Measurements from ENCODE around the gene ZNF512B.
A peak's percentile ranks its signal among the peaks of the same experiment; 100 is the strongest.
"Not testable (repeated sequence)": the region's sequence is repeated elsewhere in the genome, so short reads cannot be mapped to it uniquely, and the experiment has no call there.

ZNF512B gene

DNA sequence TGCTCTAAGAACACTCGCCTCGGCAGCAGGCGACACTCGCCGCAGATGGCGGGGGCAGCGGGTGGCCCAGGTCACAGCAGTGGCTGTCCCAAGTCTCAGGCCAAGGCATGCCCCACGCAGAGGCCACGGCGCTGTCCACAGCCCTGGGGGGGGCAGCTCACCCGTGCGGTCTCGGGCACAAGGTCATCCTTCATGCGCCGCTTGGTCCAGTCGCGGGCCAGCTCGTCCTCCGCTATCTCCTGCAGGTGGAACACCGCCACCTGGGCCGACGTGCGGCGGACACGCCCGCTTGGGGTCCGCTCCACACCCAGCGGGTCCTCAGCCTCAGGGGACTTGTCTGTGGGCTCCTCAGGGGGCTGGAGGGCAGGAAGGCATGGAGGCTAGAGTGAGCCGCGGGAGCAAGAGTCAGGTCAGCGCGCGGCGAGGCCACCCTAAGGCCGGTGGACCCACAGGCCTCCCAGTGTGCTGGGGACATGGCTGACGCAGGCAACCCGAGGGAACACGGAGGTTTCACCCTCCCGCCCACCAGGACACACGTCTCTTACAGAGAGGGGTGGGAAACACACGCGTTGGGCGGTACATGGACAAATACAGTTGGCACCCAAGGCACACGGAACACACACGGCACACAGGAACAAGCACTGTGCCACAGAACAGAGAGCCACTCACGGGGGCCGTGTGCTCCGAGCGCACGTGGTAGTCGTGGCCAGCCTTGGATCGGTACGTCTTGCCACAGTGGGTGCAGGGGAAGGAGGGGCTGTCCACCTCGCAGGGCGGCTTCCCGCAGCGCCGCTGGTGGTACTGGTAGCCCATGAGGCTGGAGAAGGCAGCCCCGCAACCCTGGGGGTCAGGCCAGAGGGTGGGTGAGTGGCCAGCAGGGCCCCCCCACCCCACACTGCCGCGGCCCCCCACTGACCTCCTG is 7.0 kb downstream of the ZNF512B start:
- no peak for DNase-seq

DNA sequence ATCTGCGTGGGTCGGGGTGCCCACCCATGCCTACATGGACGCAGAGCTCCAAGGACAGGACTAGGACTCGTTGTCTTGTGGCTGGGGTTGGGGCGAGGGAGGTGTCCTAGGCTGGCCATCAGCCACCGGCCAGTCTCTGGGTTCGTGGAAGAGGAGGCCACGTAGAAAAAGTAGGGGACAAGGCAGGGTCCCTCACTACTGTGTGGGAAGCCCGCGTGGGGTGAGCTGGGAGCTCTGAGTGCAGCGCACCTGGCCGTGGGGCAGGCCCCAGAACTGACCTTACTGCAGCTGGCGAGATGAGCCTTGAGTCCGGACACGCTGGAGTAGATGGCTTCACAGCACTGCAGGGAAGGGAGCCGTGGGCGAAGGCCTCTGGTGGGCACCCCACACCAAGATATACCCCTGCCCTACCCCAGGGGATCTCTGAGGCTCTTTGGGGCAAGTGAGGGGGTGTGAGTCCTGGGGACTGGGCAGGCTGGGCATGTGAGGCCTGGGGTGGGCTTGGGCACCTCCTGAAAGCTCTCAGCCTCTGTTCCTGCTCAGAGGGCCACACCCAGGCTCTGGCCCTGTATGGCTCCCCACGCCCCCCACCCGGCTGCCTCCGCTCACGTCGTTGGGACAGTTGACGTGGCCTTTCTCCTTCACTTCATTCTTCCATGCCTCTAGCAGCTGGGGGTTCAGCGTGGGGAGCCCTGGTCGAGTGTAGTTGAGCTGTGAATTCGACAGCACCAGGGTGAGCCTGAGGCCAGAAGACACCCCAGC is 7.9 kb downstream of the ZNF512B start:
- no peak for DNase-seq

DNA sequence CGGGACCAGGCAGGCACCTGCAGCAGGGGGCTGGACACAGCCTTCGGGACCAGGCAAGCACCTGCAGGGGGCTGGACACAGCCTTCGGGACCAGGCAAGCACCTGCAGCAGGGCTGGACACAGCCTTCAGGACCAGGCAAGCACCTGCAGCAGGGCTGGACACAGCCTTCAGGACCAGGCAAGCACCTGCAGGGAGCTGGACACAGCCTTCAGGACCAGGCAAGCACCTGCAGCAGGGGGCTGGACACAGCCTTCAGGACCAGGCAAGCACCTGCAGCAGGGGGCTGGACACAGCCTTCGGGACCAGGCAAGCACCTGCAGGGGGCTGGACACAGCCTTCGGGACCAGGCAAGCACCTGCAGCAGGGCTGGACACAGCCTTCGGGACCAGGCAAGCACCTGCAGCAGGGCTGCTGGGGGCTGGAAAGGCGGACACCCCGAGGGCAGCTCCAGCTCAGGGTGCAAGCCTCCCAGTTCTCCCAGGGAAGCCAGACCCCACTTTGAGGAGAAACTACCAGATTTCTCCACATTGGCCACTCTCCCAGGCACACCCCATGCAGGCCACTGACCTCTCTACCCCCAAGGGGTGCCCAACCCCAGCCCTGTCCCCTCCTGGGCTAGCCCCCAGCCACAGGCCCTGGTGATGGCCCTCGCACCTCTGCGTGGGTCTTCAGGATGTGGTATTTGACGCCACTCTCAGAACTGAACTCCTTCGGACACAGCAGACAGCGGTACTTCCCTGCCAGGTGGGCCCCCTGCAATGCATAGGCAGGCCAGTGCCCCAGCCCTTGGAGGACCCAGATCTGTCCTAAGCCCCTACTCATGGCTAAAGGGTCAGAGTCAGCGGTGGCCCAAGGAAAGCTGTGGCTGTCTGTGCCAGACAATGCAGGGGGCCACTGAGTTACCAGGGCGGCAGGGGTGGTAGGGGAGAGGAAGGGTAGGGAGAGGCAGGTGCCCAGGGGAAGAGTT is 8.8 kb downstream of the ZNF512B start:
- not testable (repeated sequence) for DNase-seq

DNA sequence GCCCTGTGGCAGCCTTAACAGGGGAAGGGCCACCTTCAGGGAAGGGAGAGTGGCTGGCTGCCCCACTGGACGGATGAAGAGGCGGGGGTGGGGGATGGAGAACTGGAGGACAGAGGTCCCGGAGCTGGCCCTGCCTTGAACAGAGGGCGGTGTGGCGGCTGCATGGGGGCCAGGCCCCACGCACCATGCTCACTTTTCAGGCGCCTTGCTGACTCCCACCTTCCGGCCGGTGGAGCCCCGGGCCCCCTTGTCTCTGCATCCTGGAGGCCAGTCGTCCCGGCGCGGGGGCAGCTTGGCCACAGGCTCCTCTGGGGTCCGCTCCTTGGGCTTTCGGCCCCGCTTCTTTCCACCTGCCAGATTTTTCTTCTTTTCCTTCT is 10.0 kb downstream of the ZNF512B start:
- DNase-seq: no peak

DNA sequence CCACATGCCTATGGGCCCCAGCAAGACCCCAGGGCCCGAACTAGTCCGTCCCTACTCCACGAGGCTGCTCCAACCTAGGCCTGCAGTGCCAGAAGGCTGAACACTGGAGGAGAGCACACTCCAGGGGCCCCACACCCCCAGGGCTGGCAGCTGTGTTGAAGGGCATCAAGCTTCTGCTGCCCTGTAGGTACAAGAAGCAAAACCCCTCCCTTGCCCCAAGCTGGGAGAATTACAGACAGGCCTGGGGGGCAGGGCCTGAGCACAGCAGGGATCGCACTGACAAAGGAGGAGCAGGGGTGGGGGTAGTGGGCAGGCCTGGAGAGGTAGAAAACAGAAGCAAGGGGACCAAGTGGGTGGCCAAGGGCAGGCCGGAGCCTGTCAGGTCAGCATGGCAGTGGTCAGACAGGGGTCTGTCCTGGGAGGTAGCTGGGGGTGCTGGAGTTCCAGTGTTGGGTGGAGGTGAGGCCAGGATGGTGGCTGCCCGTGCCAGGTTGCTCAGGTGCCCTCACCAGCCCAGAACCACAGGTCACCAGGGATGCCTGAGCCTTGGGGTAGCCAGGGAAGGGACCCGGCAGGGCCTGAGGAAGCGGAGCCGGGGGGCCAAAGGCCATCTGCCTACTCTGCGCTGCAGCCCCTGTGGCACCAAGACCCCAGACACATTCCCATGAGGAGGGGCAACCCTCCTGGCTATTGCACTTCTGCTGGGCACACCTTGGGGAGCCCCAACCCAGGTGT is 10.6 kb downstream of the ZNF512B start:
- DNase-seq: no peak

DNA sequence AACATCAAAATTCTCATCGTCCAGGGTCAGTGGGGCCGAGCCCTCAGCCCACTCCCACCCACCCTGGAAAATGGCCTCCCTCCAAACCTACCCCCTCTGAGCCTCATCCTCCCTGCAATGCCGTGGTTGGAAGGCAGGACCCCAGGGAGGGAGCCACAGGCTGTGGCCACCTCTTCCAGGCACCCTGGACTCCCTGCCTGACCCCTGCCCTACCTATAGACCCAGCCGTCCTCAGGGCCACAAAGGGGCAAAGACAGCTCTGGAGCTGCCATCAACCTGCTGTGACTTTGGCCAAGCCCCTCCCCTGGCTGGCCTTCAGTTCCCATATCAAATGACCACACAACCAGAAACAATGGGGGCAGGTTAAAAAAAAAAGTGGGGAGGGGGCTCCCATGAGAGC is 11.3 kb downstream of the ZNF512B start:
- DNase-seq: no peak

DNA sequence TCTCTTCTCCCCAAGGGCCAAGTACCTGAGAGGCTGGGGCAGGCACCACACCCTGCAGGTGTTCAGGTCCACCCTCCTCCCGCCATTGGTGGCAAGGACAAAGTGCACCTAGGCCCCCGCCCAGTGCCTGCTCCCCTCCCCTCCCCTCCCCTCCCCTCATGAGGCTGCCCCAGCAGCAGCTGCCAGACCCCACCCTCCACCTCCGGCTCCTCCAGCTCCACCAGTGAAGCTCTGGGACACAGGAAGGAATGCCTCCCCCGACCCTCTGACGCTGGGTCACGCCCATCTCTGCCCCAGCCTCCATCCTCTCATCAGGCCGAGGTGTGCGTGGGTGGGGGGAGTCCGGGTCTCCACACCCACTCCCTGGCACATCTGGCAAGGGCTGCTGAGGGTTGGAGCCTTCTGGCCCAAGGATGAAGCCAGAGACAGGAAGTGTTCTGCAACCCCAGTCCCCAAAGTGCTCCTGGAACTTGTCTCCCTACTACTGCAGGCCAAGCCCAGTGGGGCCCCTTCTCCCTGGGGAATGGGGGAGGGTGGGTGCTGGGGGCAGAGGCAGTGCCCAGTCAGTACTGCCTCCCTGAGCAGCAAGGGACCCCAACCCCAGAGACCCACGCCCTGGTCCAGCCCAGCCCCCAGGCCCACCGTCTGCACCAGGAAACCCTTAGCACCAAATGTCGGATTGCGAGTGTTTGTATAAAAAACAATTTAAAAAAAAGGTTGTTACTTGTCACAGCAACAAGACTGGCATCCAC is 11.9 kb downstream of the ZNF512B start:
- DNase-seq: no peak

DNA sequence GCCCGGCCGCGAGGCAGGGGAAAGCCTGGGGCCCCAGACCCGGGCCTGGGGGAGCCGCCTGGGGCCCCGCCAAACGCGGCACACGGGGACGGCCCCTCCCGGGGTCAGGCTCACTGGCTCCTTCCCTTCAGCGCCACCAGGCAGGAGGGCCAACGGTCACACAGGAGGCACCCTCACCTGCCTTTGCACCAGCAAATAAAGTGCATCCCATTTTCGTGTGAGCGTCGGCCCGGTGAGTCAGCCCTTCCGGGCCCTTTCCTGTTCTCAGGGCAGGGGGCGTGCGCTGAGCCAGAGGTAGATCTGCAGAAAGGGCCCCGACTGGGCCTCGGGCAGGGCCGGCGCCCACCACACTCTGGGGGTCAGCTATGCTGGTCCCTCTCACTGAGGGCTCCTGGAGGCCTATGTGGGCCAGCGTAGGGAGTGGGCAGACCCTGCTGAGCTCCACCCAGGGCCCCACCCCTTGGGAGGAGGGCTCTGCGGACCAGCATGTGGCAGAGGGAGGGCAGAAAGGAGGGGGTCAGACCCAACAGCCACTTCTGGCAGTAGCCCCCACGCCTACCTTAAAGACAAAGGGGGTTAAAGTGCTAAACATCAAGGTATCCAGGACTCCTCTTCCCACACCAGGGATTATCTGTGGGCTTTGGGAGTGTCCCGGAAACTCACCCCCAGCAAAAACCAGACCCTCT is 12.6 kb downstream of the ZNF512B start:
- DNase-seq: peak in 4 of 5 experiments; percentile 44 to 72 (median 61)

DNA sequence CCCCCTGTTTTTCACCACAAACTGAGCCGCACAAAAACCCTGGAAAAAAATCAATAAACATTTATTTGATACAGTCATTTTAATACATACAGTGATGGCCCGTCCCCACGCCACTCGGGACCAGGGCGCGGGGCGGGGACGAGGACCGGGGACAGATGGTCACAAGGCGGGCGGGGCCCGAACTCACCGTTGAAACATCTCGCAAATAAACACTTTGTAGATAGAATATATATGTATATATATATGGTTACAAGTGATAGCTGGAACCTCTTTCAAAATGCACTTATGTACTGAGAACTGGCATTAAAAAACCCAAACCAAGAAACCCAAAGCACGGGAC is 13.1 kb downstream of the ZNF512B start:
- no peak for DNase-seq

DNA sequence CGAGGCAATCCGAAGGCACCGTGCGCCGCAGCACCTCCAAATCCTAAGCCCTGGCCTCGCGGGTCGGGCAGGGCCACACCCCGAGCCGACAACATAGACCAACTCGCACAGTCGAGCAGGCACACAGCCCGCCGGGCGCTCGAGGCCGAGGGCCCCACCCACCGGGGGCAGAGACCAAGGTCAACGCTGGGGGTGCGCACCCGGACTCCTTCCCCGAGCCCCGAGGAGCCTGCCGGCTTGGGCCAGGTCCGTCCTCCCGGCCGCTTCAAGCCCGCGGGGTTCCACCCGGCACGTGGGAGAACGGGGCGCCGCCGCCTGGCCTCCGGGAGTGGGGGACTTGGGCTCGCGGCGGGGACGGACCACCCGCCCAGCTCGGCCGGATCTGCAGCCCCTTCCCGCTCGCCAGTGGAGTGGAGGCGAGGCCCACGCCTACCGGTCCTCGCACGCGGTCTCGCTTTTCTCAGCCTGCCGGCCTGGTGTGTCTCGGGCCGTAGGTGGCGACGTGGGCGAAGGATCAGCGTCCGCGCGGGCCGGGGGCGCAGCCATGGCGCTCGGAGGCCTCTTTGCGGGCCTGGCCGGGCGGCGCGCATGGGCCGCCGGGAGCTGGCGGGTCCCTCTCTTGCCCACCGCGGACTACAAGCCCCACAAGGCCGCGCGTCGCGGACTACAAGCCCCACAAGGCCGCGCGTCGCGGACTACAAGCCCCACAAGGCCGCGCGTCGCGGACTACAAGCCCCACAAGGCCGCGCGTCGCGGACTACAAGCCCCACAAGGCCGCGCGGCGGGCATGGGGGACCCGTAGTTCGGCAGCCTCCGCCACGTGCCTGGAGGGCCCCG is 13.7 kb downstream of the ZNF512B start, which contains the start of gene UCKL1:
TSS of gene UCKL1 (minus strand) at position 590 of the 837 bp plus-strand sequence. CDS start at position 546, 44 bp downstream.
- DNase-seq: peak; percentile 80 to 93 (median 88)

DNA sequence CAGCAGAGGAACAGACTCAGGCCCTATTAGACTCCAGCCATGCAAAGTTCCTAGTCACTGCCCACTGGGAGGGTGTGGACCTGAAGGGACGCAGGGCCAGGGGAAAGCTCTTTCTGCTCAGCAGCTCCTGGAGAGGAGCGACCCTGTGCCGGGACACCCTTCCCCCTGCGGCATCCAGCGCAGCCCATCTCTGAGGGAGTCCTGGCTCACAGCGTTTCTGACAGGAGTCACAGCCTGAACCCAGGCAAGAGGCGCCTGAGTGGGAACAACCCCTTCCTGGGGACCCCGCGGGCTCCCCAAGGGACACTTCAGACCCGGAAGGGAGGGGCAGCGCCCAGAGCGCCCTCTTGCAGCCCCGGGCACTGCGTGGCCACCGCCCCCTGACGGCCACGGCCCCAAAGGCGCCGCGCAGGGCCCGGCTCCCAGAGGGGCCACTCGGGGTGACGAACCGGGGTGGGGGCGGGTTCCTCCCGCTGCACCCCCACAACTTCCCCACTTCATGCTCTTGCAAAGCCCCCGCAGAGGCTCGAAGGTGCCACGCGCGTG is 14.4 kb downstream of the ZNF512B start:
- DNase-seq: peak in 3 of 5 experiments; percentile 10 to 54 (median 27)

DNA sequence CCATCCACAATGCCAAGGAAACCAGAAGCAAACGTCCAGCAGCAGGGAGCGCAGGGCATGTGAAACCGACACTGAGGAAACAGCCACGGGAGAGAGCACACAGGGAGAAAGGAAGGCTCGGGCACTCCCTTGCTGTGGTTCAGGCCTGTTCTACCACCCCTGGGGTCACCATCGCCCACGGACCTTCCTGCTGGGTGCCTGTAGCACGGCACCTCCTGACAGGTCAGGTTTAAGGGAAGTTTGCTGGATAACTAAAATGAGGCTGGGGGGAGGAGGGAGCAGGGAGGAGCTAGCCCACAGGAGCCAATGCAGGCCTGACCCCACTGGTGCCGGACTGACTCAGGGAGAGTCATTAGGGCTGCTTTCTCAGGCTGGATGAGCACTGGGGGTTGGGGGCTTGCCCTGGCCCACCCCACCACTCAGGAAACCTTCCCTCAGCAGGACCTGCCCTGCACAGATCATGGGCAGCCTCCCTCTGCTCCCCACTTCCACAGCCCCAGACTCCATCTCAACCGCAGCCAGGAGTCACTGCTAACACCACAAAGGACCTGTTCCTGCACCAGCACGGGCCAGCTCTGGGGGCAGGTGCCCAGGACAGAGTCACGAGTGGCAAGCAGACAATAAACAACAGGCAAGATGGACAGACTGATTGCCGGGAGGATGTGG is 15.8 kb downstream of the ZNF512B start:
- DNase-seq: no peak

DNA sequence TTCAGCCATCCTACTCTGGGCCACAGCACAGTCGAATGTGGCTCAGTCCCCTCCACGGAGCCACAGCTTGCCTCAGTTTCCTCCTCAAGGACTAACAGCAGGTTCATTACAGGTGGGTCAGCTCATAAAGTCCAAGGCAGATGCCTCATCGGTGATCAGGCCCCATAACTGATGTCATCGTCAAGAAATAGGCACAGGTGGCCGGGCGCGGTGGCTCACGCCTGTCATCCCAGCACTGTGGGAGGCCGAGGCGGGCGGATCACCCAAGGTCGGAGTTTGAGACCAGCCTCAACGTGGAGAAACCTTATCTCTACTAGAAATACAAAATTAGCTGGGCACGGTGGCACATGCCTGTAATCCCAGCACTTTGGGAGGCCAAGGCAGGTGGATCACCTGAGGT is 17.0 kb downstream of the ZNF512B start:
- DNase-seq: no peak

DNA sequence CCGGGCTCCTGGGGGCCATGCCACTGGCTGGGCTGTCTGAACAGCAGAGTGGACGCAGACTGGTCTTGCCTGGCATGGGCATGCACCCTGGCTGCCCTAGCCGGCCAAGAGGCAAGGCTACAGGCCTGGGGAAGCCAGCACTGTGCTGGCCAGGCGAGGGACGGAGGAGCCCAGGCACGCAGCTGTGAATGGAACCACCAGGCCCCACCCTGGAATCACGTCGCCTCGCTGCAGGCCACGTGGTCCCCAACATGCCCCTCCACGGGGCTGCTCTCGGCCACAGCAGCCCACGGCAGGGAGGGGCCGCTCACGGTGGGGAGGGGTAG is 17.6 kb downstream of the ZNF512B start:
- DNase-seq: no peak

DNA sequence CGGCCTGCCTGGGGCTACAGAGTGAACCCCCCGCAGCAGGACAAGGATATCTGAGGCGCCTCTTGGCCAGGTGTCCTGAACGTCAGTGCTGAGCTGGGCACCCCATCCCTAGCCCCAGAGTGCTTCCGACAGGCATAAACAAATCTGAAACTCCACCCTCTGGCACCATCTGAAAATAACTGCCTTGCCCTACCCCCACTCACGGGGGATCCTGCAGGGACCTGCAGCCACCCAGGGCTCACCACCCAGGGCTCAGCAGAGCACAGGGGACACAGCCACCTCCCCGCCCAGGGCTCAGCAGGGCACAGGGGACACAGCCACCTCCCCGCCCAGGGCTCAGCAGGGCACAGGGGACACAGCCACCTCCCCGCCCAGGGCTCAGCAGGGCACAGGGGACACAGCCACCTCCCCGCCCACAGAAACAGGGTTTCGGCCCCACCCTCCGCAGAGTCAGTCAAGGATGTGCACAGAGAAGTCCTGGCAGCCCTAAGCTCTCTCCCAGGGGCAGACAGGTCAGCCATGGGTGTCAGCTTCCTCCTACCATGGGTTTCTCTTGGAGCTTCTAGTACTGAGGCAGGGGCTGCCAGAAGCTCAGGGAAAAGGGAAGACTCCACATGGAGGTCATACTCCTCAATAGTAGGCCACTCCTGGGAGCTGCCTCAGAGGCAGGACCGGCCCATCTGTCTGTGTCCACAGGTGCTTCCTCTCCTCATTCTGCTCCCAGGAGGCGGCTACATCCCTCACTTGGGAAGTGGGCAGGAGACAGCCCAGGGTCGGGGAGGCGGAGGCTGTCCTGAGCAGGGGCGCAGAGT is 18.1 kb downstream of the ZNF512B start:
- no peak for DNase-seq

DNA sequence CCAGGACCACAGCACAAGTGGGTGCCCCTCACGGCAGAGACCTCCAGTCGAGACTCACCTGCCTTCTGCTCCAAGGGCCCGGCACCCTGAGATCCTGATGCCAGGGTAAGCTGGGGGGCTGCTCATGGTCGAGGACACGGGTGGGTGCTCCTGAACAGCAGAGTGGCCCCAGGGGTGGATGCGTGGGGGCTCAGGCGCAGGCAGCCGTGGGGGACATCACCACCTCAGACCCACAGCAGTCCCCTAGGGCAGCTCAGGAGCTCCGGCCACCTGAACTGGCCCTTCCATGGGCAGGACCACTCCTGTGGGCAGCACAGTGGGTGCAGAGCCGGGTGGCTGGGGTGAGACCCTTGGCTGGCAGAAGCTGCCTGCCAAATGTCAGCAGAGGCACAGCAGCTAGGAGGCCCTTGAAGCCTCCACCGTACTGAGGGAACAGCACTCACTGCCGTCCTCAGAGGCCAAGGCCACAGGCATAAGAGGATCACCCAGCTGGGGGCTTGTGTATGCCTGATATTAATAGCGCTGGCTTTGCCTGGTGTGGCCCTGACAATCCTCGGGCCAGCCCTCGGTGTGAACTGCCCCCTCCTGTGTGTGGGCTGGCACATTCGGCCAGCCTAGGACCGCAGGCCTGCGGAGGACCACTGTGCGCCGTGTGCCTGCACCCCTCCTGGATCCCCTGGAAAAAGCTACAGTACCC is 18.9 kb downstream of the ZNF512B start:
- DNase-seq: no peak

All from T-helper 2 cell (primary cell).